Measurements from ENCODE around the gene RGS7BP. TPM values are rescaled to one million over a fixed set of nuclear protein-coding genes. Genes with fewer than 3 reads are reported as not detected.

RGS7BP gene
- total and polyA plus RNA-seq, 4 donors: 0.47 to 1.9 (median 1.1) TPM

GRCh38 chr5:64457846-64458245, 48.0 kb upstream of the RGS7BP start:
- DNase-seq (ENCODE audit: low spot score): no peak
- Histone ChIP-seq H3K4me3 (ENCODE audit: low read depth in 1 of 3, low read length in 3 of 3) (no peak overlapping the region), H3K4me1 (ENCODE audit: control insufficient read depth in 4 of 4, insufficient read depth in 4 of 4, low read length in 3 of 4) (peaks cover 0 to 2% (median 0%) of the 10 kb centered on the region in 4 donors), H3K27me3 (ENCODE audit: control insufficient read depth in 4 of 4, insufficient read depth in 4 of 4, low read length in 3 of 4) (no peaks in the 10 kb centered on the region), H3K27ac (ENCODE audit: low read depth in 1 of 2, low read length in 2 of 2) (no peak overlapping the region), H3K9me3 (ENCODE audit: control insufficient read depth in 4 of 4, low read length in 3 of 4) (no peaks in the 10 kb centered on the region), H3K9ac (ENCODE audit: low read depth in 1 of 2, low read length in 2 of 2) (no peak overlapping the region), H3K36me3 (ENCODE audit: control insufficient read depth in 4 of 4, insufficient read depth in 3 of 4, low read depth in 1 of 4, low read length in 3 of 4) (no peaks in the 10 kb centered on the region)
- WGBS: 82% methylated on average over 1 of the region's 1 CpG
- TF ChIP-seq NR2F2 (IDR thresholded peaks at IDR 0.05) (no peak), RAD21 (IDR thresholded peaks at IDR 0.05) (no peak), MAX (IDR thresholded peaks at IDR 0.05) (no peak), FOXA2 (IDR thresholded peaks at IDR 0.05) (no peak), HNF4G (IDR thresholded peaks at IDR 0.05) (no peak), JUND (IDR thresholded peaks at IDR 0.05) (no peak), HNF4A (conservative IDR thresholded peaks at IDR 0.05) (no peak), RXRA (IDR thresholded peaks at IDR 0.05) (no peak), CTCF (IDR thresholded peaks at IDR 0.05; ENCODE audit: low read depth, low read length, missing input control) (no peak), ATF3 (IDR thresholded peaks at IDR 0.05) (no peak), GABPA (IDR thresholded peaks at IDR 0.05 in 1 of 2, conservative IDR thresholded peaks at IDR 0.05 in 1 of 2) (no peak), REST (IDR thresholded peaks at IDR 0.05) (no peak), TAF1 (conservative IDR thresholded peaks at IDR 0.05) (no peak), FOXA1 (IDR thresholded peaks at IDR 0.05) (no peak), SP1 (IDR thresholded peaks at IDR 0.05) (no peak), ZBTB33 (IDR thresholded peaks at IDR 0.05) (no peak), EGR1 (IDR thresholded peaks at IDR 0.05; ENCODE audit: low read depth in 2 of 2) (no peak), YY1 (IDR thresholded peaks at IDR 0.05) (no peak)
